GM23248 (cell line): ENCODE data around the gene PRSS48. TPM values are rescaled to one million over a fixed set of nuclear protein-coding genes. Genes with fewer than 3 reads are reported as not detected.
A peak's percentile ranks its signal among the peaks of the same experiment; 100 is the strongest.

ENCODE experiments used
- DNase-seq: peaks from one replicate; pipeline ENCODE4 v3.0.0-alpha.2; 2015
- H2AFZ ChIP-seq: fragments of 200-600 bp; sonication (generic); 2 replicates; pipeline ENCODE4 v1.6.1; 2016; ENCODE audit warnings: antibody characterized with exemption
- H3F3A ChIP-seq: fragments of 200-600 bp; sonication (generic); 2 replicates; pipeline ENCODE4 v1.6.1; 2016; ENCODE audit warnings: mild to moderate bottlenecking, antibody characterized with exemption, mixed run types; ENCODE audit not compliant: insufficient read depth
- H3K27ac ChIP-seq: fragments of 200-600 bp; sonication (generic); 2 replicates; pipeline ENCODE4 v1.5.1; 2016; ENCODE audit warnings: mild to moderate bottlenecking
- H3K27me3 ChIP-seq: fragments of 200-600 bp; sonication (generic); replicated peaks from 2 replicates; pipeline ENCODE4 v1.6.1; 2016; ENCODE audit warnings: mild to moderate bottlenecking; ENCODE audit not compliant: insufficient read depth
- H3K36me3 ChIP-seq: fragments of 200-600 bp; sonication (generic); 2 replicates; pipeline ENCODE4 v1.6.1; 2016; ENCODE audit warnings: low read depth, mild to moderate bottlenecking
- H3K4me1 ChIP-seq: fragments of 200-600 bp; sonication (generic); 2 replicates; pipeline ENCODE4 v1.6.1; 2016; ENCODE audit warnings: mild to moderate bottlenecking; ENCODE audit not compliant: insufficient read depth
- H3K4me2 ChIP-seq: fragments of 200-600 bp; sonication (generic); one replicate; pipeline ENCODE4 v1.6.1; 2016; ENCODE audit warnings: mild to moderate bottlenecking; ENCODE audit not compliant: unreplicated experiment
- H3K4me3 ChIP-seq: fragments of 200-600 bp; sonication (generic); 2 replicates; pipeline ENCODE4 v1.5.1; 2016; ENCODE audit warnings: mild to moderate bottlenecking
- H3K79me2 ChIP-seq: fragments of 200-600 bp; sonication (generic); 2 replicates; pipeline ENCODE4 v1.6.1; 2016; ENCODE audit warnings: mild to moderate bottlenecking; ENCODE audit not compliant: insufficient read depth
- H3K9ac ChIP-seq: fragments of 200-600 bp; sonication (generic); 2 replicates; pipeline ENCODE4 v1.6.1; 2016; ENCODE audit warnings: mild to moderate bottlenecking
- H3K9me2 ChIP-seq: fragments of 200-600 bp; sonication (generic); 2 replicates; pipeline ENCODE4 v1.6.1; 2016; ENCODE audit warnings: mixed run types, mild to moderate bottlenecking, moderate library complexity; ENCODE audit not compliant: insufficient read depth
- H3K9me3 ChIP-seq: fragments of 200-600 bp; sonication (generic); one replicate; pipeline ENCODE4 v1.6.1; 2017; ENCODE audit warnings: low read depth
- H4K20me1 ChIP-seq: fragments of 200-600 bp; sonication (generic); 2 replicates; pipeline ENCODE4 v1.6.0; 2016; ENCODE audit not compliant: insufficient read depth
- EZH2 ChIP-seq: fragments of 200-600 bp; sonication (generic); IDR thresholded peaks from 2 replicates; pipeline ENCODE4 v1.6.1; 2018; ENCODE audit warnings: antibody characterized with exemption, mild to moderate bottlenecking; ENCODE audit not compliant: insufficient read depth, poor library complexity, severe bottlenecking
- EZH2phosphoT487 ChIP-seq: fragments of 200-600 bp; sonication (generic); IDR thresholded peaks from 2 replicates; pipeline ENCODE4 v1.6.1; 2018; ENCODE audit warnings: antibody characterized with exemption, moderate library complexity, mild to moderate bottlenecking, low read depth; ENCODE audit not compliant: insufficient read depth
- WGBS, 2 experiments: methylation state at CpG; one replicate each; pipeline ENCODE4 v1.1.6; 2015 to 2017; ENCODE audit warnings: low lambda C conversion rate in 2 of 2, low coverage in 1 of 2; ENCODE audit errors: missing lambda C conversion rate in 2 of 2; 5-methylcytosine and 5-hydroxymethylcytosine counted together
- in situ Hi-C: fragments of 300-500 bp; cut with MboI; formaldehyde crosslinking; loops from 2 replicates; pipeline ENCODE4 v1.15.0; 2020
- polyA plus RNA-seq: library from polyadenylated mRNA; unstranded; fragments of >200 nt; fragmentation: Nextera tagmentation; extraction: Ambion mirVana; gene quantifications from 2 replicates; pipeline ENCODE4 v1.2.1, GENCODE V29; 2016
- small RNA-seq: library from RNA; depleted of rRNA; stranded (forward); fragments of <200 nt; gene quantifications from one replicate; pipeline ENCODE3, GENCODE V24; 2014; ENCODE audit warnings: low read depth, low replicate concordance
- total RNA-seq: library from RNA; depleted of rRNA; stranded (reverse); fragments of >200 nt; shearing (Covaris generic); gene quantifications from 2 replicates; pipeline ENCODE4 v1.2.3, GENCODE V29; 2014; rRNA removed

PRSS48 gene
- total and polyA plus RNA-seq, 2 experiments from 2014 or later, result not detected

DNA sequence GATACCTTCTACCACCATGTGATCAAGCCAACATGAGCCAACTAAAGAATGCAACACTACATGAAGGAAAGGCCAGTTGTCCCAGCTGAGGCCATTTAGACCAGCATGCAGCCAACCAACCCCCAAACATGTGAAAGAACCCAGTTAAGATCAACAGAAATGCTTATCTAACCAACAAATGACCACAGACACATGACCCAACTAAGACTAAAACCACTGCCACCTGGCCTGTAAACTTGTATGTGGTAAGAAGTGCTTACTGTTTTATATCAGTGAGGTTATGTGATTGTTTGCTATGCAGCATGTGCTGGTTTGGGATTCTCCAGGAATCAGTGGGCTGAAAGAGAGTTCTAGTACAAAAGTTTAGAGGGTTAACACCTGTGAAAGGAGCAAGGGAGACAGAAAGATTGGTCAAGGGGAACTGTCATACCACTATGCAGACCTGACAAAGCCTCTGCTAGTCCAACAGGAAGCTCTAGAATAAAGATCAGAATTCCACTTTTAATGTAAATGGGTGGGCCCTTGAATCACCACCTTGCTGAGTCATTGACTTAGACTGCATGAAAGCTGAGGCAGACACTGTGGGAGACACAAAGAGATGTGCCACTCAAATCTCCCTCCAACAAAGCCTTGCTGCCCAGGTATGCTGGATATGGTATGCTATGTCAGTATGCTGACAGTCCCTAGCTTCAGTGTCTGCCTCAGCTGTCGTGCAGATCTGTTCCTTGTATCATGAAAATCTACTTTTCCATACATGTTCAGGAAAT is 54.5 kb downstream of the PRSS48 start:
- no peak overlapping the region for H3K27ac ChIP-seq
- no peak overlapping the region for H3K4me2 ChIP-seq
- H3K9ac ChIP-seq, result no peak overlapping the region
- no peaks in the 10 kb centered on the region for H4K20me1 ChIP-seq
- DNase-seq, result peak; percentile 35
- no peak overlapping the region for H2AFZ ChIP-seq
- H3K79me2 ChIP-seq, result no peaks in the 10 kb centered on the region
- no peak for TF ChIP-seq EZH2phosphoT487
- TF ChIP-seq EZH2, result no peak
- H3K9me2 ChIP-seq, result no peaks in the 10 kb centered on the region
- H3K27me3 ChIP-seq, result no peaks in the 10 kb centered on the region
- H3K9me3 ChIP-seq, result no peaks in the 10 kb centered on the region
- no peaks in the 10 kb centered on the region for H3K36me3 ChIP-seq
- H3F3A ChIP-seq, result no peaks in the 10 kb centered on the region
- H3K4me1 ChIP-seq, result peaks cover 9% of the 10 kb centered on the region
- WGBS, 2 experiments, result 93 to 100% methylated on average over 1 of the region's 1 CpG
- in situ Hi-C loops, result no loop called here
- H3K4me3 ChIP-seq, result no peak overlapping the region

DNA sequence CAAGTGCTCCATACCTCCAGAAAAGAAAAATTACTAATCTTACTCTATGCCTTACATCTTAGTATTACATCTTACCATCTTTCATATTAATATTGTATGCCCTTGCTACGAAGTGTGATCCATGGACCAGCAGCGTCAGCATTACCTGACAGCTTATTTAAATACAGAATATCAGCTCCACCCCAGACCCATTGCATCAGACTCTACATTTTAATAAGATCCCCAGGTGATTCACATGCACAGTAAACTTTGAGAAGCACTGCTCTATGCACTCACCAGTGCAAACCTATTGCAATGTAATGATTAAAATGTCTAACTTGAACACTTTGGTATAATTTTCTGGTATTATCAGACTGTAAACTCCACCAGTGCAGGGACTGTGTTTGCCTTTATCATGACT is 62.5 kb downstream of the PRSS48 start:
- in situ Hi-C loops, result no loop called here
- no peak overlapping the region for H3K9ac ChIP-seq
- H3F3A ChIP-seq, result no peaks in the 10 kb centered on the region
- no peaks in the 10 kb centered on the region for H3K9me2 ChIP-seq
- no peak overlapping the region for H2AFZ ChIP-seq
- no peaks in the 10 kb centered on the region for H3K4me1 ChIP-seq
- no peak overlapping the region for H3K4me2 ChIP-seq
- H4K20me1 ChIP-seq, result no peaks in the 10 kb centered on the region
- H3K27ac ChIP-seq, result no peak overlapping the region
- H3K4me3 ChIP-seq, result no peak overlapping the region
- no peaks in the 10 kb centered on the region for H3K9me3 ChIP-seq
- WGBS, 2 experiments, result 78 to 87% methylated on average over 2 of the region's 2 CpGs
- no peak for TF ChIP-seq EZH2phosphoT487
- no peaks in the 10 kb centered on the region for H3K36me3 ChIP-seq
- no peaks in the 10 kb centered on the region for H3K79me2 ChIP-seq
- no peak for DNase-seq
- H3K27me3 ChIP-seq, result no peaks in the 10 kb centered on the region

DNA sequence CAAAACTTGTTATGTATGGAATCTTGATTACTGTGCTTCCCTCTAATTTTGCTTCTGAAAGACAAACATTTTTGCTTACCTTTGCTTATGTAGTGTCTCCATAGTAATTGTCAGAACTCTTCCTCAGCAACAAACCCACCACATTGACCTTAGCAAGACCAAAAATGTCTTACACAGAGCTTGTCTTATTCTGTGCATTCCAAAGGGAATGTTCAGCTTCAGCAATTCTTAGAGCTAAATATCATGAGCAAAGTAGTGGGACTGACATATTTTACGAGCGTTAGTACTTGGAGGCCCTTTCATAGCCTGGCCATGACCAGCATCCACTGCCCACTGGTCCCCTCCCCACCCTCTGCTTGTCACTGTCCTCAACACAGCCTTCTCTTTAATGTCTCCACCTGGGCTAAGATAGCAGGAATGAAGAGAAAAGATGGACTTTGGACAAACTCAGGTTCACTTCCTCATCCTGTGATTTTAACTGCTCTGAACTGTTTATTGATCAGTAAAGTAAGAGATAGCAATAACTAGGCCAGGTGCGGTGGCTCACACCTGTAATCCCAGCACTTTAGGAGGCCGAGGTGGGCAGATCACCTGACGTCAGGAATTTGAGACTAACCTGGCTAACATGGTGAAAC is 63.9 kb downstream of the PRSS48 start:
- Histone ChIP-seq H3K4me2 (no peak overlapping the region), H3K36me3 (no peaks in the 10 kb centered on the region), H2AFZ (no peak overlapping the region), H3K27ac (no peak overlapping the region), H3K9me3 (no peaks in the 10 kb centered on the region), H3K27me3 (no peaks in the 10 kb centered on the region), H3K9ac (no peak overlapping the region), H3K4me1 (no peaks in the 10 kb centered on the region), H3F3A (no peaks in the 10 kb centered on the region), H3K4me3 (no peak overlapping the region), H3K79me2 (no peaks in the 10 kb centered on the region), H4K20me1 (no peaks in the 10 kb centered on the region), H3K9me2 (no peaks in the 10 kb centered on the region)
- 78% methylated on average over 5 of the region's 5 CpGs for WGBS, 2 experiments
- in situ Hi-C loops, result no loop called here
- DNase-seq, result no peak
- TF ChIP-seq EZH2phosphoT487, result no peak
- TF ChIP-seq EZH2, result no peak

Small RNAs within 50 kb of the gene (small RNA-seq; reads per million reads assigned to genes)
- gene AC104819.2 (not detected), gene RNU6-1282P (not detected)

Other genes with a start within 250 kb of the PRSS48 start
- gene RPS3A, start 177.5 kb upstream of the PRSS48 start, total RNA-seq, result 1,990 and 2,540 TPM in 2 replicates
- 870 and 943 TPM in 2 replicates for gene RPS3A, start 177.5 kb upstream of the PRSS48 start, polyA plus RNA-seq
- gene SH3D19, start 48.4 kb downstream of the PRSS48 start, total RNA-seq, result 47.8 and 48.2 TPM in 2 replicates
- 29.1 and 36.5 TPM in 2 replicates for gene SH3D19, start 48.4 kb downstream of the PRSS48 start, polyA plus RNA-seq
- gene FHIP1A, start 132.0 kb downstream of the PRSS48 start, total RNA-seq, result 0.11 TPM in 1 of 2 replicates, not detected in the other
- not detected in 2 replicates for gene FHIP1A, start 132.0 kb downstream of the PRSS48 start, polyA plus RNA-seq